Ramos (cell line): ENCODE results near the gene TMEM138.

Experiments
- in situ Hi-C: fragments of 300-500 bp; cut with MboI; formaldehyde crosslinking; loops from one replicate; pipeline ENCODE4 v1.14.3; 2022; ENCODE audit warnings: low sequenced_read_pairs; ENCODE audit not compliant: unreplicated experiment

The TMEM138 gene

GRCh38 chr11:61361237-61361740 lies 885 bp upstream of the TMEM138 start:
- in situ Hi-C loops, result no loop called here

- in situ Hi-C loops, result no loop called here
Measured at GRCh38 chr11:61362542-61362875, 335 bp downstream of the TMEM138 start.

GRCh38 chr11:61364012-61364675 lies 2.0 kb downstream of the TMEM138 start:
- in situ Hi-C loops, result no loop called here

GRCh38 chr11:61367406-61367805 lies 5.2 kb downstream of the TMEM138 start:
- in situ Hi-C loops, result no loop called here

- in situ Hi-C loops, result no loop called here
Measured at GRCh38 chr11:61368646-61369045, 6.5 kb downstream of the TMEM138 start.

GRCh38 chr11:61369372-61370348 lies 7.5 kb downstream of the TMEM138 start:
- in situ Hi-C loops, result no loop called here

- in situ Hi-C loops, result no loop called here
Measured at GRCh38 chr11:61370349-61371005, 8.3 kb downstream of the TMEM138 start.

GRCh38 chr11:61372659-61373420 lies 10.7 kb downstream of the TMEM138 start:
- in situ Hi-C loops, result no loop called here

GRCh38 chr11:61375761-61376108 lies 13.6 kb downstream of the TMEM138 start:
- in situ Hi-C loops, result no loop called here

- in situ Hi-C loops, result no loop called here
Measured at GRCh38 chr11:61377461-61378160, 15.4 kb downstream of the TMEM138 start.

- in situ Hi-C loops, result no loop called here
Measured at GRCh38 chr11:61378713-61379313, 16.6 kb downstream of the TMEM138 start.

- in situ Hi-C loops, result loop anchor here (10.0 kb wide), 1 partner anchor 126 kb away; no protein-coding TSS in a partner anchor
Measured at GRCh38 chr11:61380884-61381283, 18.7 kb downstream of the TMEM138 start.

GRCh38 chr11:61383859-61384258 lies 21.7 kb downstream of the TMEM138 start:
- in situ Hi-C loops, result loop anchor here (10.0 kb wide), 1 partner anchor 129 kb away; no protein-coding TSS in a partner anchor

GRCh38 chr11:61384271-61385242 lies 22.4 kb downstream of the TMEM138 start:
- in situ Hi-C loops, result loop anchor here (5.0 to 10.0 kb wide), 2 partner anchors 47 to 130 kb away; no protein-coding TSS in a partner anchor

GRCh38 chr11:61390161-61390560 lies 28.0 kb downstream of the TMEM138 start:
- in situ Hi-C loops, result no loop called here

GRCh38 chr11:61392981-61393595 lies 30.9 kb downstream of the TMEM138 start:
- in situ Hi-C loops, result no loop called here

GRCh38 chr11:61401173-61401572 lies 39.0 kb downstream of the TMEM138 start:
- in situ Hi-C loops, result no loop called here
